Measurements from ENCODE around the gene RAB3IP. TPM values are rescaled to one million over a fixed set of nuclear protein-coding genes. Genes with fewer than 3 reads are reported as not detected.
A peak's percentile ranks its signal among the peaks of the same experiment; 100 is the strongest.

RAB3IP gene
- 10 to 100 TPM in 3 of 4 donors, 1 to 10 TPM in 1; 6.7 to 17.2 (median 15.1) TPM for total RNA-seq

GRCh38 chr12:69738351-69739286 is at the start of gene RAB3IP:
Gene RAB3IP (plus strand): TSS chr12:69738860. CDS start chr12:69755409, 16,549 bp downstream.
- Histone ChIP-seq H3K36me3 (no peaks in the 10 kb centered on the region), H3K27ac (peak within 1 kb of the TSS; percentile 79 to 85 (median 83)), H3K27me3 (no peaks in the 10 kb centered on the region), H3K4me3 (peak within 1 kb of the TSS; percentile 67 to 100 (median 93)), H3K9me3 (no peaks in the 10 kb centered on the region), H3K4me1 (peaks cover 5 to 18% (median 7%) of the 10 kb centered on the region in 3 donors)
- peak; percentile 33 for DNase-seq
- 4 to 7% methylated on average over 8 of the region's 110 CpGs for WGBS, 2 donors
- TF ChIP-seq CTCF (IDR thresholded peaks at IDR 0.05): peak; percentile 27 to 54 (median 50)
- TF ChIP-seq POLR2A (IDR thresholded peaks at IDR 0.05): peak in 1 of 4 donors; percentile 68
- intact Hi-C loops (cut with DNase I): no loop called here

- H3K36me3 ChIP-seq: no peaks in the 10 kb centered on the region
- H3K27me3 ChIP-seq: peaks cover 0 to 6% (median 0%) of the 10 kb centered on the region in 4 donors
- no peak overlapping the region for H3K4me3 ChIP-seq
- TF ChIP-seq CTCF (IDR thresholded peaks at IDR 0.05) (no peak), POLR2A (IDR thresholded peaks at IDR 0.05) (no peak)
- peaks cover 0 to 14% (median 0%) of the 10 kb centered on the region in 3 donors for H3K4me1 ChIP-seq
- no peaks in the 10 kb centered on the region for H3K9me3 ChIP-seq
- intact Hi-C loops (cut with DNase I): no loop called here
- peak overlapping the region in 1 of 4 donors; percentile 15 for H3K27ac ChIP-seq
- DNase-seq: no peak
- 74 to 75% methylated on average over 2 of the region's 2 CpGs for WGBS, 2 donors
These were observed 49.0 kb upstream of the RAB3IP start for GRCh38 chr12:69689638-69690037.

- no peak for DNase-seq
- TF ChIP-seq CTCF (IDR thresholded peaks at IDR 0.05) (no peak), POLR2A (IDR thresholded peaks at IDR 0.05) (no peak)
- H3K27ac ChIP-seq: no peak overlapping the region
- intact Hi-C loops (cut with DNase I): no loop called here
- H3K27me3 ChIP-seq: no peaks in the 10 kb centered on the region
- no peaks in the 10 kb centered on the region for H3K36me3 ChIP-seq
- 76 to 78% methylated on average over 7 of the region's 7 CpGs for WGBS, 2 donors
- H3K4me1 ChIP-seq: peaks cover 0 to 18% (median 0%) of the 10 kb centered on the region in 3 donors
- H3K9me3 ChIP-seq: no peaks in the 10 kb centered on the region
- no peak overlapping the region for H3K4me3 ChIP-seq
These were observed 44.5 kb upstream of the RAB3IP start for GRCh38 chr12:69694123-69694522.

- 81 to 90% methylated on average over 2 of the region's 2 CpGs for WGBS, 2 donors
These were observed 40.6 kb upstream of the RAB3IP start for GRCh38 chr12:69698054-69698453.

More at GRCh38 chr12:69698054-69698453, 40.6 kb upstream of the RAB3IP start:
- intact Hi-C loops (cut with DNase I): no loop called here
- Histone ChIP-seq H3K4me1 (peaks cover 0 to 14% (median 0%) of the 10 kb centered on the region in 3 donors), H3K27me3 (no peaks in the 10 kb centered on the region), H3K4me3 (no peak overlapping the region), H3K27ac (no peak overlapping the region), H3K36me3 (no peaks in the 10 kb centered on the region), H3K9me3 (no peaks in the 10 kb centered on the region)
- no peak for TF ChIP-seq POLR2A (IDR thresholded peaks at IDR 0.05)
- no peak for TF ChIP-seq CTCF (IDR thresholded peaks at IDR 0.05)
- DNase-seq: no peak

All from esophagus squamous epithelium (tissue), 5 donors.